Body of pancreas (tissue), 4 donors: ENCODE results near the gene SLC5A5.

ENCODE experiments used
- POLR2A ChIP-seq, 3 donors: fragments of 450-650 bp; IDR thresholded peaks; one replicate each; pipeline ENCODE4 v1.6.1; 2016; ENCODE audit warnings: antibody characterized with exemption in 3 of 3, mild to moderate bottlenecking in 2 of 3
- TF ChIP-seq, protein P1 (sequence below), 7 experiments: fragments of 450-650 bp in 4 of 7; fragments of 200-600 bp in 3 of 7; sonication (generic) in 3 of 7; IDR thresholded peaks; one replicate each; pipeline ENCODE4 v1.5.1; 2016 to 2019; ENCODE audit warnings: antibody characterized with exemption in 7 of 7

DNA sequence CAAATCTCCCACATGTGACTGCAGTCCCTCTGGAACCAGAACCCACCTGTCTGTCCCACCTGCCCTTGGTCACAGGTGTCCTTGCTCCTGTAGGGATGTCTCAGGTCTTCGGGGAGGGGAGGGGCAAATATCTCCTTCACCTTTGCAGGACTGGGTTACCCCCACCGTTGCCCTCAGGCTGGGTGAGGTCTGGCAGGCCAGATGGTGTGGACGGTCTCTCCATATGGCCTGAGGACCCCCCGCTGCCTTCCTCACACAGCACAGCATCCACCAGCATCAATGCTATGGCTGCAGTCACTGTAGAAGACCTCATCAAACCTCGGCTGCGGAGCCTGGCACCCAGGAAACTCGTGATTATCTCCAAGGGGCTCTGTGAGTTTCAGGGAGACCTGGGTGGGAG, 10.0 kb downstream of the SLC5A5 start:
- TF ChIP-seq, protein P1, sequence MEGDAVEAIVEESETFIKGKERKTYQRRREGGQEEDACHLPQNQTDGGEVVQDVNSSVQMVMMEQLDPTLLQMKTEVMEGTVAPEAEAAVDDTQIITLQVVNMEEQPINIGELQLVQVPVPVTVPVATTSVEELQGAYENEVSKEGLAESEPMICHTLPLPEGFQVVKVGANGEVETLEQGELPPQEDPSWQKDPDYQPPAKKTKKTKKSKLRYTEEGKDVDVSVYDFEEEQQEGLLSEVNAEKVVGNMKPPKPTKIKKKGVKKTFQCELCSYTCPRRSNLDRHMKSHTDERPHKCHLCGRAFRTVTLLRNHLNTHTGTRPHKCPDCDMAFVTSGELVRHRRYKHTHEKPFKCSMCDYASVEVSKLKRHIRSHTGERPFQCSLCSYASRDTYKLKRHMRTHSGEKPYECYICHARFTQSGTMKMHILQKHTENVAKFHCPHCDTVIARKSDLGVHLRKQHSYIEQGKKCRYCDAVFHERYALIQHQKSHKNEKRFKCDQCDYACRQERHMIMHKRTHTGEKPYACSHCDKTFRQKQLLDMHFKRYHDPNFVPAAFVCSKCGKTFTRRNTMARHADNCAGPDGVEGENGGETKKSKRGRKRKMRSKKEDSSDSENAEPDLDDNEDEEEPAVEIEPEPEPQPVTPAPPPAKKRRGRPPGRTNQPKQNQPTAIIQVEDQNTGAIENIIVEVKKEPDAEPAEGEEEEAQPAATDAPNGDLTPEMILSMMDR (IDR thresholded peaks at IDR 0.05): no peak
- TF ChIP-seq POLR2A (IDR thresholded peaks at IDR 0.05): no peak
